Measurements from ENCODE around the gene ABCE1. TPM values are rescaled to one million over a fixed set of nuclear protein-coding genes. Genes with fewer than 3 reads are reported as not detected.
A peak's percentile ranks its signal among the peaks of the same experiment; 100 is the strongest.

The ABCE1 gene
- polyA plus RNA-seq, 1 donor (not counting 4 experiments of a cell fraction or from before 2014, with no cell fraction given) = 110 TPM

GRCh38 chr4:145102619-145103018 lies 4.5 kb downstream of the ABCE1 start:
- Histone ChIP-seq H3K27ac (ENCODE audit: control insufficient read depth, insufficient read depth, low read length) (no peak overlapping the region), H3K4me1 (ENCODE audit: control insufficient read depth, extremely low read depth, insufficient read depth, low read length) (peaks cover 13% of the 10 kb centered on the region), H3K9me1 (ENCODE audit: control insufficient read depth, extremely low read depth, insufficient read depth, low read length) (peaks cover 8% of the 10 kb centered on the region), H3K4me3 (ENCODE audit: control insufficient read depth in 2 of 3, extremely low read depth in 1 of 3, insufficient read depth in 2 of 3, low read depth in 1 of 3, low read length in 3 of 3) (no peak overlapping the region), H3K27me3 (ENCODE audit: control insufficient read depth, extremely low read depth, insufficient read depth, low read length) (no peaks in the 10 kb centered on the region), H3K9me3 (ENCODE audit: control insufficient read depth, low read depth, low read length) (no peaks in the 10 kb centered on the region), H4K20me1 (ENCODE audit: control insufficient read depth, extremely low read depth, insufficient read depth, low read length) (peaks cover 10% of the 10 kb centered on the region), H3K4me2 (ENCODE audit: control insufficient read depth, extremely low read depth, insufficient read depth, low read depth, low read length) (peak overlapping the region; percentile 9), H2AFZ (ENCODE audit: control insufficient read depth, low read length) (no peak overlapping the region), H3K79me2 (ENCODE audit: control insufficient read depth, insufficient read depth, low read length) (peaks cover 75% of the 10 kb centered on the region), H3K9ac (ENCODE audit: control insufficient read depth, extremely low read depth, insufficient read depth, low read length) (no peak overlapping the region), H3K36me3 (ENCODE audit: control insufficient read depth in 2 of 2, extremely low read depth in 1 of 2, insufficient read depth in 2 of 2, low read length in 2 of 2) (peaks cover 0 to 3% of the 10 kb centered on the region in 2 experiments)
- DNase-seq (ENCODE audit: low read depth, low spot score) (no peak), FAIRE-seq (no peak)
- TF ChIP-seq CTCF (optimal IDR thresholded peaks at IDR 0.05 in 1 of 3, IDR thresholded peaks at IDR 0.05 in 1 of 3, conservative IDR thresholded peaks at IDR 0.05 in 1 of 3; ENCODE audit: extremely low read depth in 1 of 3, insufficient read depth in 2 of 3, low read length in 3 of 3) = no peak
- no peak for TF ChIP-seq EZH2 (IDR thresholded peaks at IDR 0.05; ENCODE audit: low read length)
- dilution Hi-C loops (cut with MboI; ENCODE audit: extremely low pct_ligation_motif_present, low sequenced_read_pairs) = no loop called here

GRCh38 chr4:145103496-145103895 lies 5.4 kb downstream of the ABCE1 start:
- FAIRE-seq = no peak
- no peak overlapping the region for H3K9ac ChIP-seq (ENCODE audit: control insufficient read depth, extremely low read depth, insufficient read depth, low read length)
- H4K20me1 ChIP-seq (ENCODE audit: control insufficient read depth, extremely low read depth, insufficient read depth, low read length) = peaks cover 10% of the 10 kb centered on the region
- no peak overlapping the region for H3K4me2 ChIP-seq (ENCODE audit: control insufficient read depth, extremely low read depth, insufficient read depth, low read depth, low read length)
- peaks cover 5 to 9% of the 10 kb centered on the region in 2 experiments for H3K36me3 ChIP-seq (ENCODE audit: control insufficient read depth in 2 of 2, extremely low read depth in 1 of 2, insufficient read depth in 2 of 2, low read length in 2 of 2)
- dilution Hi-C loops (cut with MboI; ENCODE audit: extremely low pct_ligation_motif_present, low sequenced_read_pairs) = no loop called here
- no peak for TF ChIP-seq CTCF (optimal IDR thresholded peaks at IDR 0.05 in 1 of 3, IDR thresholded peaks at IDR 0.05 in 1 of 3, conservative IDR thresholded peaks at IDR 0.05 in 1 of 3; ENCODE audit: extremely low read depth in 1 of 3, insufficient read depth in 2 of 3, low read length in 3 of 3)
- no peak for TF ChIP-seq EZH2 (IDR thresholded peaks at IDR 0.05; ENCODE audit: low read length)
- H3K4me3 ChIP-seq (ENCODE audit: control insufficient read depth in 2 of 3, extremely low read depth in 1 of 3, insufficient read depth in 2 of 3, low read depth in 1 of 3, low read length in 3 of 3) = no peak overlapping the region
- H3K27ac ChIP-seq (ENCODE audit: control insufficient read depth, insufficient read depth, low read length) = no peak overlapping the region
- DNase-seq (ENCODE audit: low read depth, low spot score) = no peak
- no peaks in the 10 kb centered on the region for H3K9me3 ChIP-seq (ENCODE audit: control insufficient read depth, low read depth, low read length)
- no peaks in the 10 kb centered on the region for H3K27me3 ChIP-seq (ENCODE audit: control insufficient read depth, extremely low read depth, insufficient read depth, low read length)
- H3K4me1 ChIP-seq (ENCODE audit: control insufficient read depth, extremely low read depth, insufficient read depth, low read length) = peaks cover 13% of the 10 kb centered on the region
- peaks cover 8% of the 10 kb centered on the region for H3K9me1 ChIP-seq (ENCODE audit: control insufficient read depth, extremely low read depth, insufficient read depth, low read length)
- peaks cover 68% of the 10 kb centered on the region for H3K79me2 ChIP-seq (ENCODE audit: control insufficient read depth, insufficient read depth, low read length)
- H2AFZ ChIP-seq (ENCODE audit: control insufficient read depth, low read length) = no peak overlapping the region
